Stimulated activated CD8-positive, alpha-beta memory T cell treated with anti-CD3 and anti-CD28 coated beads, Interleukin-12 subunit alpha, Interleukin-12 subunit beta, amount 100 ng/mL, for 1 hour (primary cell): Measurements from ENCODE around the gene DDO.
"Not testable (repeated sequence)": the region's sequence is repeated elsewhere in the genome, so short reads cannot be mapped to it uniquely, and the experiment has no call there.

Experiments
- DNase-seq: peaks from one replicate; pipeline ENCODE4 v3.0.0-alpha.2; 2020; ENCODE audit warnings: low read depth

The DDO gene

GRCh38 chr6:110415086-110415916 is at the start of gene DDO:
Gene DDO (minus strand): TSS chr6:110415575. CDS start chr6:110413462, 2,113 bp downstream.
- DNase-seq: no peak

GRCh38 chr6:110462884-110463481 is 47.6 kb upstream of the DDO start:
- no peak for DNase-seq

- no peak for DNase-seq
Measured at GRCh38 chr6:110461376-110461775, 46.0 kb upstream of the DDO start.

- DNase-seq: no peak
Measured at GRCh38 chr6:110459137-110459536, 43.8 kb upstream of the DDO start.

- no peak for DNase-seq
Measured at GRCh38 chr6:110458476-110458875, 43.1 kb upstream of the DDO start.

- DNase-seq: not testable (repeated sequence)
Measured at GRCh38 chr6:110457567-110458175, 42.3 kb upstream of the DDO start.

- no peak for DNase-seq
Measured at GRCh38 chr6:110456694-110457093, 41.3 kb upstream of the DDO start.

- DNase-seq: no peak
Measured at GRCh38 chr6:110449541-110449895, 34.1 kb upstream of the DDO start.

- no peak for DNase-seq
Measured at GRCh38 chr6:110448846-110449540, 33.6 kb upstream of the DDO start.

GRCh38 chr6:110447761-110448160 is 32.4 kb upstream of the DDO start:
- no peak for DNase-seq

- no peak for DNase-seq
Measured at GRCh38 chr6:110446405-110446804, 31.0 kb upstream of the DDO start.

- no peak for DNase-seq
Measured at GRCh38 chr6:110440026-110440425, 24.7 kb upstream of the DDO start.

- no peak for DNase-seq
Measured at GRCh38 chr6:110439356-110439755, 24.0 kb upstream of the DDO start.

GRCh38 chr6:110434961-110435602 is 19.7 kb upstream of the DDO start:
- DNase-seq: no peak

GRCh38 chr6:110432285-110432900 is 17.0 kb upstream of the DDO start:
- no peak for DNase-seq

- no peak for DNase-seq
Measured at GRCh38 chr6:110430741-110431140, 15.4 kb upstream of the DDO start.

- DNase-seq: no peak
Measured at GRCh38 chr6:110430236-110430635, 14.9 kb upstream of the DDO start.

GRCh38 chr6:110428153-110428552 is 12.8 kb upstream of the DDO start:
- DNase-seq: no peak

GRCh38 chr6:110425816-110426215 is 10.4 kb upstream of the DDO start:
- no peak for DNase-seq

- no peak for DNase-seq
Measured at GRCh38 chr6:110422444-110422822, 7.1 kb upstream of the DDO start.

- no peak for DNase-seq
Measured at GRCh38 chr6:110421749-110422443, 6.5 kb upstream of the DDO start.
